Tibial nerve (tissue), 4 donors: ENCODE data around the gene IMP3.

Experiments used
- CTCF ChIP-seq, 5 experiments: fragments of 200-600 bp in 3 of 5; fragments of 450-650 bp in 2 of 5; sonication (generic) in 3 of 5; IDR thresholded peaks; one replicate each; pipeline ENCODE4 v1.5.1; 2016 to 2019; ENCODE audit warnings: antibody characterized with exemption in 5 of 5, mild to moderate bottlenecking in 3 of 5, moderate library complexity in 2 of 5
- EP300 ChIP-seq, 2 donors: sonication (generic); formaldehyde crosslinking; IDR thresholded peaks; one replicate each; pipeline ENCODE4 v1.6.1; 2017; ENCODE audit warnings: antibody characterized with exemption in 2 of 2, mild to moderate bottlenecking in 1 of 2

GRCh38 chr15:75647370-75648155, 7.5 kb upstream of the IMP3 start, which contains the start of gene SNX33:
- TF ChIP-seq CTCF (IDR thresholded peaks at IDR 0.05) (peak; percentile 31 to 73 (median 68)), EP300 (IDR thresholded peaks at IDR 0.05) (peak in 1 of 2 donors; percentile 68)
